Nephron (organoid): ENCODE data around the gene PPP1R11.
A peak's percentile ranks its signal among the peaks of the same experiment; 100 is the strongest.
"Not testable (repeated sequence)": the region's sequence is repeated elsewhere in the genome, so short reads cannot be mapped to it uniquely, and the experiment has no call there.

Experiments
- H3K27ac Mint-ChIP-seq, 3 experiments: 2 replicates each; pipeline ENCODE4 v1.8.0; 2020; ENCODE audit warnings: mixed read lengths in 3 of 3, mild to moderate bottlenecking in 2 of 3, moderate library complexity in 1 of 3
- H3K27me3 Mint-ChIP-seq: 2 replicates; pipeline ENCODE4 v1.8.0; 2021; ENCODE audit warnings: low read depth, mild to moderate bottlenecking, moderate library complexity, mixed read lengths
- H3K36me3 Mint-ChIP-seq: 2 replicates; pipeline ENCODE4 v1.8.0; 2020; ENCODE audit warnings: low read depth, mixed read lengths
- H3K4me1 Mint-ChIP-seq: 2 replicates; pipeline ENCODE4 v1.8.0; 2020; ENCODE audit warnings: mixed read lengths
- H3K4me3 Mint-ChIP-seq, 3 experiments: 2 replicates each; pipeline ENCODE4 v1.8.0; 2020; ENCODE audit warnings: mild to moderate bottlenecking in 3 of 3, mixed read lengths in 3 of 3, moderate library complexity in 2 of 3
- H3K9me3 Mint-ChIP-seq: 2 replicates; pipeline ENCODE4 v1.8.0; 2020; ENCODE audit warnings: mixed read lengths
- TF ChIP-seq, protein P1 (sequence below), 3 experiments: fragments of 200-600 bp; sonication (generic); IDR thresholded peaks; one replicate each; pipeline ENCODE4 v1.5.0; 2021; ENCODE audit warnings: antibody characterized with exemption in 3 of 3; ENCODE audit not compliant: unreplicated experiment in 3 of 3

Gene PPP1R11

DNA sequence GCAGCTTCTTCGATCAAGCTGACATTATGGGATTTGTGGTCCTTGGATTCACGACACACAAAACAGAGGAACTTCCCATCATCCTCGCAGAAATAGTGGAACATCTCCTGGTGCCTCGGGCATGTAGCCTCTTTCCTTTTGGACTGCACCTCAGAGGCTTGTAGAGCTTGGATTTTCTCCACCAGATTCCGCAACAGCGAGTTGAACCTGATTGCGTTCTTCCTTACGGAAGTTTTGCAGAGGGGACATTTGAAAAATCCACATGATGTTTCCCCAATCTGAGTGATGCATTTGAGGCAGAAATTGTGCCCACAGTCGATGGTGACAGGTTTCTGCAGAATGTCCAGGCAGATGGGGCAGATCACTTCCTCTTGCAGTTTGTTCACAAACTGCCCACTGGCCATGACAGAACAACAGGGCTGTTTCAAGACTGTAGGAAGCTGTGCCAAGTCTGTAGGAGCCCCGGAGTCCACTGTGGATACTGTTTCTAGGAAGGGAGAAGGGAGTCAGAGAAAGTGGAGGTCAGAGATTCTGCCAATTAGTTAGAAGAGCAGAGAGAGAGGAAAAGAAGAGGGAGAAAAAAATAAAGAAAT lies 45.5 kb downstream of the PPP1R11 start:
- Mint-ChIP-seq H3K27ac (no peak overlapping the region), H3K27me3 (peaks cover 75% of the 10 kb centered on the region), H3K9me3 (no peaks in the 10 kb centered on the region), H3K4me3 (no peak overlapping the region), H3K36me3 (no peaks in the 10 kb centered on the region), H3K4me1 (no peaks in the 10 kb centered on the region)
- TF ChIP-seq, protein P1, sequence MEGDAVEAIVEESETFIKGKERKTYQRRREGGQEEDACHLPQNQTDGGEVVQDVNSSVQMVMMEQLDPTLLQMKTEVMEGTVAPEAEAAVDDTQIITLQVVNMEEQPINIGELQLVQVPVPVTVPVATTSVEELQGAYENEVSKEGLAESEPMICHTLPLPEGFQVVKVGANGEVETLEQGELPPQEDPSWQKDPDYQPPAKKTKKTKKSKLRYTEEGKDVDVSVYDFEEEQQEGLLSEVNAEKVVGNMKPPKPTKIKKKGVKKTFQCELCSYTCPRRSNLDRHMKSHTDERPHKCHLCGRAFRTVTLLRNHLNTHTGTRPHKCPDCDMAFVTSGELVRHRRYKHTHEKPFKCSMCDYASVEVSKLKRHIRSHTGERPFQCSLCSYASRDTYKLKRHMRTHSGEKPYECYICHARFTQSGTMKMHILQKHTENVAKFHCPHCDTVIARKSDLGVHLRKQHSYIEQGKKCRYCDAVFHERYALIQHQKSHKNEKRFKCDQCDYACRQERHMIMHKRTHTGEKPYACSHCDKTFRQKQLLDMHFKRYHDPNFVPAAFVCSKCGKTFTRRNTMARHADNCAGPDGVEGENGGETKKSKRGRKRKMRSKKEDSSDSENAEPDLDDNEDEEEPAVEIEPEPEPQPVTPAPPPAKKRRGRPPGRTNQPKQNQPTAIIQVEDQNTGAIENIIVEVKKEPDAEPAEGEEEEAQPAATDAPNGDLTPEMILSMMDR (IDR thresholded peaks at IDR 0.05; ENCODE audit: unreplicated experiment in 3 of 3), result no peak

DNA sequence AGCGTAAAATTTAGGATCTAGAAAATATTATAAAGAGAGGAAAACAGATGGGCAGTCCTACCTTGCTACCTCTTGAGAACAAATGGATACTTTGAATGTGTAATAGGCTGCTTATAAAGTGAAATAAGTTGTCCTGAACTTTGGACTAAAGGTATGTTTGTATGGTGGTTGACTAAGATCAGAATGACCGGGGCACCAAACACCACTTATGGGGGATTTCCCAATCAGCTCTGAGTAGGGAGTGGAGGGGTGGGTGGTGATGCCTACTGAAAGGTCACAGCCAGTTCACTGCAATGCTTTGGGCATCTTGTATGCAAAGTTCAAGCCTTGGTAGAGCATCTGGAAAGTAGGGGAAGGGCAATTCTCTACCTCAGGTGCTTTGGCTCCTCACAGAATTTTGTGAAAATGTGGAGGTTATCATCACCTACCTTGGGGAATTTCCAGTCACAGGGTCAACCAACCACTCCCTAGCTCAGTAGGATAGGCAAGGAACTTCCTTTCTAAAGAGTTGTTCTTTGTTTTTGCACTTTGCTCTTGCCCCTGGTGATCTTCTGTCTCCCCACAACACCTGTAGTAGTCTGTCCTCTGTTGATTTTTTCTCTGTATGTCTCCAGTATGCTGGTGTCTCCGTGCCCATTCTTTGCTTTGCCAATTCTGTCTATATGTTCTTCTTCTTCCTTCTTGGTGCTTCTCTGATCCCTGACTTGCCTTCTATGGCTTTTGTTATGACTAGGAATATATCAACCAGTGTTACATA lies 46.2 kb downstream of the PPP1R11 start, which contains the start of gene TRIM31:
Gene TRIM31, minus strand, starts transcription at position 88 of the 757 bp plus-strand sequence. CDS start 285 bp downstream, outside the sequence.
- no peaks in the 10 kb centered on the region for H3K36me3 Mint-ChIP-seq
- no peak within 1 kb of the TSS for H3K4me3 Mint-ChIP-seq
- no peaks in the 10 kb centered on the region for H3K4me1 Mint-ChIP-seq
- no peaks in the 10 kb centered on the region for H3K9me3 Mint-ChIP-seq
- no peak within 1 kb of the TSS for H3K27ac Mint-ChIP-seq
- H3K27me3 Mint-ChIP-seq, result peaks cover 72% of the 10 kb centered on the region
- TF ChIP-seq, protein P1 (IDR thresholded peaks at IDR 0.05; ENCODE audit: unreplicated experiment in 3 of 3), result no peak

DNA sequence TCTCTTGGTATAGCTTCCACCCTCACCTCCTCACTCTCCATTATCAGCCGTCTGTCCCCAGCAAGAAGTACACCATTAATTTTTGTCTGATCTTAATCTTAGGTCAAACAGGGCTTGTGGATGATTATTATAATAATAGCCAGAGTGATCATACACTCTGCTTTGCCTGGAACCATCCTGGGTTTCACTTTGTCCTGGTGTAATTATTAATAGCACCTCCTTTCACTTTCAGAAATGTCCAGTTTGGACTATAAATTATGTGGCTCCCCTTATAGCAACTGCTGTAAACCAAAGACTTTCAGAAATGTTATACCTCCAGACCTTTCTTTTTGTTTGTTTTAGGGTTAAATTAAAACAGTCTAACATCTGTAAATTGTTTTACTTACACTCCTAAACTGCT lies 46.8 kb downstream of the PPP1R11 start:
- H3K9me3 Mint-ChIP-seq, result no peaks in the 10 kb centered on the region
- TF ChIP-seq, protein P1 (IDR thresholded peaks at IDR 0.05; ENCODE audit: unreplicated experiment in 3 of 3), result no peak
- H3K4me3 Mint-ChIP-seq, result no peak overlapping the region
- H3K36me3 Mint-ChIP-seq, result no peaks in the 10 kb centered on the region
- H3K27me3 Mint-ChIP-seq, result peaks cover 68% of the 10 kb centered on the region
- no peaks in the 10 kb centered on the region for H3K4me1 Mint-ChIP-seq
- H3K27ac Mint-ChIP-seq, result no peak overlapping the region

DNA sequence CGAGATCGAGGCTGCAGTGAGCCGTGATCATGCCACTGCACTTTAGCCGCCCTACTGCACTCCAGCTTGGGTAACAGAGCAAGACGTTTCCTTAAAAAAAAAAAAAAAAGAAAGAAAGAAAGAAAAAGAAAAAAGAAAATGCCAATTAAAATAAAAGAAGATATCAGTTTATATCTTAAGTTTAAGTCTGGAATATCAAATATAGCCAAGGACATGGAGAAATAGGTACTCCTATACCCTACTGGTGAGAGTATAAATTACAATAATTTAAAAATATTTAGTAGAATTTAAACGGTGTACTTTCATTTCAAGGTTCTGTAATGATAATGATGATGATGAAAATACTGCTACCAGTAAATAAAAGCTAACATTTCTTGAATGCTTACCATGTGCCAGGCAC lies 49.7 kb downstream of the PPP1R11 start:
- Mint-ChIP-seq H3K4me1 (no peaks in the 10 kb centered on the region), H3K27ac (no peak overlapping the region)

DNA sequence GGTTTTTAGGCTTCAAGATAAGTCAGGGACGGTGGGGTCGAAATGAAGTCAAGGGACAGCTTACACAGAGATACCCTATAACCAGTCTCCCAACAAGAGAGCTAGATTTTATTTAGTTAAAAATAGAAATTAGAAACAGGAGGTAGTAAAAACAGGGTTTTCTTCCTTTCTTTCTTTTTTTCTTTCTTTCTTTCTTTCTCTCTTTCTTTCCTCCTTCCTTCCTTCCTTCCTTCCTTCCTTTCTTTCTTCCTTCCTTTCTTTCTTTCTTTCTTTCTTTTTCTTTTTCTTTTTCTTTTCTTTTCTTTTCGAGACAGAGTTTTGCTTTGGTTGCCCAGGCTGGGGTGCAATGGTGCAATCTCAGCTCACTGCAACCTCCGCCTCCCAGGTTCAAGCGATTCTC lies 51.7 kb downstream of the PPP1R11 start:
- H3K27ac Mint-ChIP-seq, H3K4me1 Mint-ChIP-seq, H3K36me3 Mint-ChIP-seq, H3K4me3 Mint-ChIP-seq, H3K9me3 Mint-ChIP-seq: not testable (repeated sequence)
- H3K27me3 Mint-ChIP-seq, result peaks cover 53% of the 10 kb centered on the region

More for the DNA sequence above, 49.7 kb downstream of the PPP1R11 start:
- Mint-ChIP-seq H3K4me3 (no peak overlapping the region), H3K27me3 (peaks cover 58% of the 10 kb centered on the region), H3K36me3 (no peaks in the 10 kb centered on the region), H3K9me3 (no peaks in the 10 kb centered on the region)
- TF ChIP-seq, protein P1 (IDR thresholded peaks at IDR 0.05; ENCODE audit: unreplicated experiment in 3 of 3), result peak in 1 of 3 experiments; percentile 13
